Lung (tissue), 12 donors: Measurements from ENCODE around the gene MALT1. TPM values are rescaled to one million over a fixed set of nuclear protein-coding genes. Genes with fewer than 3 reads are reported as not detected.

Experiments
- ATAC-seq: fragments of 200-7000 bp; cut with Tn5 transposase; one replicate; pipeline ENCODE4 v1.9.1; 2020; ENCODE audit warnings: moderate number of reproducible peaks; ENCODE audit not compliant: insufficient read depth, low FRiP score
- DNase-seq, 3 donors: peaks; one replicate each; pipeline ENCODE4 v3.0.0-alpha.2; 2013 to 2017
- H3K27ac ChIP-seq, 2 donors: one replicate each; pipeline ENCODE4 v1.5.1; 2013; ENCODE audit warnings: mild to moderate bottlenecking in 2 of 2, moderate library complexity in 2 of 2, control low read depth in 1 of 2, inconsistent platforms in 1 of 2, low read depth in 1 of 2, low read length in 1 of 2
- H3K27me3 ChIP-seq, 3 donors: one replicate each; pipeline ENCODE4 v1.5.1; 2013; ENCODE audit warnings: low read length in 2 of 3; ENCODE audit not compliant: control insufficient read depth in 3 of 3, insufficient read depth in 3 of 3
- H3K36me3 ChIP-seq, 4 donors: one replicate each; pipeline ENCODE4 v1.5.1; 2013; ENCODE audit warnings: low read length in 4 of 4, mild to moderate bottlenecking in 1 of 4, moderate library complexity in 1 of 4; ENCODE audit not compliant: control insufficient read depth in 4 of 4, insufficient read depth in 4 of 4
- H3K4me1 ChIP-seq, 5 donors: one replicate each; pipeline ENCODE4 v1.5.1; 2013; ENCODE audit warnings: low read length in 5 of 5, mild to moderate bottlenecking in 2 of 5, moderate library complexity in 1 of 5; ENCODE audit not compliant: control insufficient read depth in 5 of 5, insufficient read depth in 5 of 5
- H3K4me3 ChIP-seq: one replicate; pipeline ENCODE4 v1.5.1; 2013; ENCODE audit warnings: mild to moderate bottlenecking, control low read depth, moderate library complexity
- H3K9ac ChIP-seq, 2 donors: one replicate each; pipeline ENCODE4 v1.5.1; 2013; ENCODE audit warnings: low read length in 2 of 2, control low read depth in 1 of 2; ENCODE audit not compliant: insufficient read depth in 1 of 2
- H3K9me3 ChIP-seq, 4 donors: one replicate each; pipeline ENCODE4 v1.5.1; 2013; ENCODE audit warnings: low read length in 3 of 4, mild to moderate bottlenecking in 1 of 4, moderate library complexity in 1 of 4; ENCODE audit not compliant: control insufficient read depth in 4 of 4, insufficient read depth in 3 of 4
- CTCF ChIP-seq: IDR thresholded peaks from 2 replicates; pipeline ENCODE4 v1.5.1; 2012; ENCODE audit warnings: mild to moderate bottlenecking; ENCODE audit errors: control extremely low read depth, extremely low read depth
- WGBS, 2 donors: extraction: QIAGEN DNeasy Blood & Tissue Kit; methylation state at CpG; one replicate each; pipeline ENCODE4 v1.1.7; 2013; 5-methylcytosine and 5-hydroxymethylcytosine counted together
- polyA plus RNA-seq, 2 donors: library from polyadenylated mRNA; stranded (reverse); fragments of 200-250 nt; gene quantifications; one replicate each; pipeline ENCODE4 v1.2.1, GENCODE V29; 2013
- total RNA-seq, 2 donors: library from RNA; depleted of rRNA in 1 of 2; stranded (reverse); fragments of >200 nt in 1 of 2; gene quantifications; one replicate each; pipeline ENCODE4 v1.2.1, GENCODE V29; 2014 to 2021
- donor health status: control.
- donor health status: control.
- donor health status: Bipolar disorder and iron deficiency.
- donor health status: healthy.
- donor health status: DM: yes; HTN: yes; CAD: no.

The MALT1 gene
- total and polyA plus RNA-seq, 4 donors, result 6.1 to 35.6 (median 12.9) TPM

- Histone ChIP-seq H3K27ac (no peak overlapping the region), H3K4me1 (peaks cover 0 to 7% (median 0%) of the 10 kb centered on the region in 5 donors), H3K9me3 (no peaks in the 10 kb centered on the region), H3K4me3 (no peak overlapping the region), H3K27me3 (no peaks in the 10 kb centered on the region), H3K36me3 (peaks cover 3 to 8% (median 6%) of the 10 kb centered on the region in 4 donors), H3K9ac (no peak overlapping the region)
- WGBS, 2 donors, result 57 to 72% methylated on average over 8 of the region's 8 CpGs
- TF ChIP-seq CTCF, result no peak
- ATAC-seq (no peak), DNase-seq (no peak)
These were observed 20.0 kb downstream of the MALT1 start for GRCh38 chr18:58691256-58691655.

- no peak overlapping the region for H3K27ac ChIP-seq
- H3K4me1 ChIP-seq, result peaks cover 0 to 7% (median 0%) of the 10 kb centered on the region in 5 donors
- ATAC-seq (no peak), DNase-seq (no peak)
- H3K9ac ChIP-seq, result no peak overlapping the region
- 89 to 91% methylated on average over 6 of the region's 6 CpGs for WGBS, 2 donors
- H3K9me3 ChIP-seq, result no peaks in the 10 kb centered on the region
- peaks cover 0 to 6% (median 5%) of the 10 kb centered on the region in 4 donors for H3K36me3 ChIP-seq
- no peak for TF ChIP-seq CTCF
- no peak overlapping the region for H3K4me3 ChIP-seq
- H3K27me3 ChIP-seq, result no peaks in the 10 kb centered on the region
These were observed 21.3 kb downstream of the MALT1 start for GRCh38 chr18:58692422-58693185.

- 73 to 81% methylated on average over 1 of the region's 1 CpG for WGBS, 2 donors
- TF ChIP-seq CTCF, result no peak
- no peaks in the 10 kb centered on the region for H3K9me3 ChIP-seq
- DNase-seq (no peak), ATAC-seq (no peak)
- H3K36me3 ChIP-seq, result peaks cover 0 to 7% (median 5%) of the 10 kb centered on the region in 4 donors
- H3K27ac ChIP-seq, result no peak overlapping the region
- H3K27me3 ChIP-seq, result no peaks in the 10 kb centered on the region
- H3K4me3 ChIP-seq, result no peak overlapping the region
- H3K4me1 ChIP-seq, result peaks cover 0 to 4% (median 0%) of the 10 kb centered on the region in 5 donors
- no peak overlapping the region for H3K9ac ChIP-seq
These were observed 23.0 kb downstream of the MALT1 start for GRCh38 chr18:58694221-58694620.
